Heart left ventricle (tissue), 16 donors: Measurements from ENCODE around the gene BAIAP2. TPM values are rescaled to one million over a fixed set of nuclear protein-coding genes. Genes with fewer than 3 reads are reported as not detected.

ENCODE experiments used
- ATAC-seq, 4 donors: fragments of 200-7000 bp; cut with Tn5 transposase; one replicate each; pipeline ENCODE4 v1.9.1; 2020 to 2022; ENCODE audit warnings: moderate library complexity in 4 of 4, mild to moderate bottlenecking in 3 of 4, moderate number of reproducible peaks in 1 of 4
- DNase-seq, 5 donors: peaks; one replicate each; pipeline ENCODE4 v3.0.0-alpha.2; 2020
- H3K27ac ChIP-seq, 12 donors: fragments of 200-600 bp; sonication (generic) in 4 of 12; one replicate each; pipeline versions ENCODE4 v1.5.0 to v1.8.0; 2016 to 2022; ENCODE audit warnings: mild to moderate bottlenecking in 2 of 12
- H3K27me3 ChIP-seq, 9 donors: fragments of 200-600 bp; sonication (generic) in 2 of 9; one replicate each; pipeline versions ENCODE4 v1.5.1 to v1.8.0; 2016 to 2022; ENCODE audit warnings: mild to moderate bottlenecking in 3 of 9
- H3K36me3 ChIP-seq, 9 donors: fragments of 200-600 bp; sonication (generic) in 2 of 9; one replicate each; pipeline versions ENCODE4 v1.5.0 to v1.8.0; 2018 to 2022; ENCODE audit warnings: mild to moderate bottlenecking in 2 of 9
- H3K4me1 ChIP-seq, 12 donors: fragments of 200-600 bp; sonication (generic) in 4 of 12; one replicate each; pipeline versions ENCODE4 v1.5.0 to v1.8.0; 2016 to 2022; ENCODE audit warnings: mild to moderate bottlenecking in 3 of 12
- H3K4me3 ChIP-seq, 12 donors: fragments of 200-600 bp; sonication (generic) in 4 of 12; one replicate each; pipeline versions ENCODE4 v1.5.0 to v1.8.0; 2017 to 2022; ENCODE audit warnings: mild to moderate bottlenecking in 9 of 12, moderate library complexity in 4 of 12
- H3K9me3 ChIP-seq, 12 donors: fragments of 200-600 bp; sonication (generic) in 4 of 12; one replicate each; pipeline versions ENCODE4 v1.5.0 to v1.8.0; 2016 to 2022; ENCODE audit warnings: mild to moderate bottlenecking in 1 of 12
- POLR2A ChIP-seq, 2 donors: fragments of 450-650 bp; IDR thresholded peaks; one replicate each; pipeline ENCODE4 v1.6.1; 2017; ENCODE audit warnings: antibody characterized with exemption in 2 of 2, mild to moderate bottlenecking in 2 of 2, moderate library complexity in 2 of 2
- WGBS, 4 donors: extraction: QIAGEN DNeasy Blood & Tissue Kit in 2 of 4; methylation state at CpG; one replicate each; pipeline versions ENCODE4 v1.1.5 to v1.1.7; 2013 to 2018; 5-methylcytosine and 5-hydroxymethylcytosine counted together
- intact Hi-C, 10 donors: fragments of 100-400 bp; cut with DNase I; formaldehyde crosslinking; loops; one replicate each; pipeline versions ENCODE4 v1.11.1 to v1.14.2; 2022
- polyA plus RNA-seq, 2 donors: library from polyadenylated mRNA; stranded (reverse); fragments of 200-250 nt; gene quantifications; one replicate each; pipeline ENCODE4 v1.2.3, GENCODE V29; 2013
- total RNA-seq, 9 donors: library from RNA; depleted of rRNA in 2 of 9; stranded (reverse); fragments of >200 nt in 2 of 9; fragmentation: NEBNext Ultra II Directional in 3 of 9; extraction: Animal tissue kit (Norgen Biotek cat#: 25700) in 3 of 9; gene quantifications; one replicate each; pipeline versions ENCODE4 v1.1.0 to v1.2.4, GENCODE V29; 2016 to 2023
- TF ChIP-seq, protein P1 (sequence below), 12 donors: fragments of 200-600 bp; sonication (generic) in 4 of 12; IDR thresholded peaks; one replicate each; pipeline versions ENCODE4 v1.5.0 to v1.8.0; 2018 to 2022; ENCODE audit warnings: antibody characterized with exemption in 12 of 12, mild to moderate bottlenecking in 5 of 12
- donor health status: ischemic (EF 13 %, LVEDD 7.1; RV severe dilation, severe dysfunction).
- donor health status: healthy with polysubstance abuse.
- donor health status: DM: no; HTN: yes; CAD: no.
- donor health status: DM: no; HTN: no; CAD: no.
- donor health status: ischemic (EF 25% LVEDD 6.9; RV normal size, moderate dysfunction).
- donor health status: ischemic (EF 25% LVEDD 5.7; RV mildly dilated, moderate dysfunction).
- donor health status: healthy.
- donor health status: DM: yes; HTN: yes; CAD: no.
- donor health status: ischemic (EF 35%, LVEDD 5.7; RV mildly dilated, moderate dysfunction).
- donor health status: nonischemic (EF 11% LVEDD 7.7; RV severe dilation, severe dysfunction).
- donor health status: DM: yes; HTN: yes; CAD: no.
- donor health status: PGD.
- donor health status: ischemic (EF 29% LVEDD 5.4; RV normal size, mild dysfunction).
- donor health status: nonischemic (EF 23%, LVEDD 6.1; RV moderate dilation, normal function).

Gene BAIAP2
- total and polyA plus RNA-seq, 11 donors = 8.9 to 30.2 (median 18.5) TPM

GRCh38 chr17:81125573-81126081 is 90.7 kb downstream of the BAIAP2 start:
- Histone ChIP-seq H3K4me3 (no peak overlapping the region), H3K9me3 (no peaks in the 10 kb centered on the region), H3K27me3 (peaks cover 0 to 21% (median 0%) of the 10 kb centered on the region in 9 donors), H3K36me3 (no peaks in the 10 kb centered on the region), H3K4me1 (peaks cover 0 to 16% (median 0%) of the 10 kb centered on the region in 12 donors), H3K27ac (peak overlapping the region in 1 of 12 donors; percentile 28)
- DNase-seq = no peak
- ATAC-seq = peak in 2 of 4 donors; percentile 28 to 63
- TF ChIP-seq, protein P1, sequence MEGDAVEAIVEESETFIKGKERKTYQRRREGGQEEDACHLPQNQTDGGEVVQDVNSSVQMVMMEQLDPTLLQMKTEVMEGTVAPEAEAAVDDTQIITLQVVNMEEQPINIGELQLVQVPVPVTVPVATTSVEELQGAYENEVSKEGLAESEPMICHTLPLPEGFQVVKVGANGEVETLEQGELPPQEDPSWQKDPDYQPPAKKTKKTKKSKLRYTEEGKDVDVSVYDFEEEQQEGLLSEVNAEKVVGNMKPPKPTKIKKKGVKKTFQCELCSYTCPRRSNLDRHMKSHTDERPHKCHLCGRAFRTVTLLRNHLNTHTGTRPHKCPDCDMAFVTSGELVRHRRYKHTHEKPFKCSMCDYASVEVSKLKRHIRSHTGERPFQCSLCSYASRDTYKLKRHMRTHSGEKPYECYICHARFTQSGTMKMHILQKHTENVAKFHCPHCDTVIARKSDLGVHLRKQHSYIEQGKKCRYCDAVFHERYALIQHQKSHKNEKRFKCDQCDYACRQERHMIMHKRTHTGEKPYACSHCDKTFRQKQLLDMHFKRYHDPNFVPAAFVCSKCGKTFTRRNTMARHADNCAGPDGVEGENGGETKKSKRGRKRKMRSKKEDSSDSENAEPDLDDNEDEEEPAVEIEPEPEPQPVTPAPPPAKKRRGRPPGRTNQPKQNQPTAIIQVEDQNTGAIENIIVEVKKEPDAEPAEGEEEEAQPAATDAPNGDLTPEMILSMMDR (IDR thresholded peaks at IDR 0.05) = no peak
- no peak for TF ChIP-seq POLR2A (IDR thresholded peaks at IDR 0.05)
- 15 to 55% (median 45%) methylated on average over 9 to 14 of the region's 14 CpGs for WGBS, 4 donors
- intact Hi-C loops = no loop called here

- Histone ChIP-seq H3K4me3 (no peak overlapping the region), H3K4me1 (peaks cover 0 to 16% (median 0%) of the 10 kb centered on the region in 12 donors), H3K36me3 (no peaks in the 10 kb centered on the region), H3K27ac (no peak overlapping the region), H3K9me3 (no peaks in the 10 kb centered on the region), H3K27me3 (peaks cover 0 to 18% (median 0%) of the 10 kb centered on the region in 9 donors)
- intact Hi-C loops = no loop called here
- ATAC-seq (no peak), DNase-seq (no peak)
- TF ChIP-seq, protein P1 (IDR thresholded peaks at IDR 0.05) = no peak
- TF ChIP-seq POLR2A (IDR thresholded peaks at IDR 0.05) = no peak
- 69 to 77% (median 74%) methylated on average over 20 to 34 of the region's 34 CpGs for WGBS, 4 donors
These were observed 91.6 kb downstream of the BAIAP2 start for GRCh38 chr17:81126281-81127132.

- no peak for TF ChIP-seq POLR2A (IDR thresholded peaks at IDR 0.05)
- TF ChIP-seq, protein P1 (IDR thresholded peaks at IDR 0.05) = no peak
- DNase-seq = no peak
- intact Hi-C loops = no loop called here
- Histone ChIP-seq H3K4me3 (peak overlapping the region in 1 of 12 donors; percentile 2), H3K9me3 (no peaks in the 10 kb centered on the region), H3K4me1 (peaks cover 0 to 14% (median 0%) of the 10 kb centered on the region in 12 donors), H3K27ac (no peak overlapping the region), H3K27me3 (peaks cover 0 to 12% (median 0%) of the 10 kb centered on the region in 9 donors), H3K36me3 (no peaks in the 10 kb centered on the region)
- 57 to 93% (median 66%) methylated on average over 2 to 5 of the region's 5 CpGs for WGBS, 4 donors
- no peak for ATAC-seq
These were observed 92.1 kb downstream of the BAIAP2 start for GRCh38 chr17:81127133-81127455.

DNA sequence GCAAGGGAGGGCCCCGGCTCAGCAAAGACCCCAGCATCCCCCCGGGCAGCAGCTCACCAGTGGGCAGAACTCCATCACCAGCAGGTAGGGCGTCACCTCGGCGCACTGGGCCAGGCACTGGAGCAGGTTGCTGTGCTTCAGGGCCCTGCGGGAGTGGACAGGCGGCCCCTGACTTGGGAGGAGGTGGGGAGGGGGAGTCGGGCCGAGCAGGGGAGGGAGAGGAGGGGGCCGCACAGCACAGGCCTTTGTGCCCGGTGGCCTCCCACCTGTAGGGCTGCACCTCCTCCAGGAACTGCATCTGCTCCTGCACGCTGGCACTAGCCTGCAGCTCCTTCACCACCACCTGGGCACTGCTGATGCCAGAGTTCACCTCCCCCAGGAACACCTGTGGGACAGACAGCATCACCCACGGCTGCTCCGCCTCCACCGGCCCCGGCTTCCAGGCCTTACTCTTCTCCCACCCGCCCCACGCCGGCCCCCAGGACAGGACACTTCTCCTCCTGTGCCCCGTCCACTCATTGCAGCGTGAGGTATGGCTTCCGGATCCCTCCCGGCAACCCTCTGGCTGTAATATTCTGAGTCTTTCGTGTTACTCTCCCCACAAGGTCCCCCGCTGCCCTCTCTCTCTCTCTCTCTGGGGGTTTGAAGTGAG is 92.7 kb downstream of the BAIAP2 start:
- ATAC-seq (no peak), DNase-seq (no peak)
- peaks cover 0 to 12% (median 0%) of the 10 kb centered on the region in 12 donors for H3K4me1 ChIP-seq
- H3K36me3 ChIP-seq = no peaks in the 10 kb centered on the region
- 83 to 86% (median 83%) methylated on average over 16 to 25 of the region's 25 CpGs for WGBS, 4 donors
- peak overlapping the region in 1 of 12 donors; percentile 7 for H3K4me3 ChIP-seq
- no peaks in the 10 kb centered on the region for H3K9me3 ChIP-seq
- H3K27ac ChIP-seq = no peak overlapping the region
- H3K27me3 ChIP-seq = peaks cover 0 to 7% (median 0%) of the 10 kb centered on the region in 9 donors
- TF ChIP-seq, protein P1 (IDR thresholded peaks at IDR 0.05) = no peak
- TF ChIP-seq POLR2A (IDR thresholded peaks at IDR 0.05) = no peak
- intact Hi-C loops = no loop called here
